ENCODE results near the gene CYP39A1.

Gene CYP39A1, protein sequence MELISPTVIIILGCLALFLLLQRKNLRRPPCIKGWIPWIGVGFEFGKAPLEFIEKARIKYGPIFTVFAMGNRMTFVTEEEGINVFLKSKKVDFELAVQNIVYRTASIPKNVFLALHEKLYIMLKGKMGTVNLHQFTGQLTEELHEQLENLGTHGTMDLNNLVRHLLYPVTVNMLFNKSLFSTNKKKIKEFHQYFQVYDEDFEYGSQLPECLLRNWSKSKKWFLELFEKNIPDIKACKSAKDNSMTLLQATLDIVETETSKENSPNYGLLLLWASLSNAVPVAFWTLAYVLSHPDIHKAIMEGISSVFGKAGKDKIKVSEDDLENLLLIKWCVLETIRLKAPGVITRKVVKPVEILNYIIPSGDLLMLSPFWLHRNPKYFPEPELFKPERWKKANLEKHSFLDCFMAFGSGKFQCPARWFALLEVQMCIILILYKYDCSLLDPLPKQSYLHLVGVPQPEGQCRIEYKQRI

DNA sequence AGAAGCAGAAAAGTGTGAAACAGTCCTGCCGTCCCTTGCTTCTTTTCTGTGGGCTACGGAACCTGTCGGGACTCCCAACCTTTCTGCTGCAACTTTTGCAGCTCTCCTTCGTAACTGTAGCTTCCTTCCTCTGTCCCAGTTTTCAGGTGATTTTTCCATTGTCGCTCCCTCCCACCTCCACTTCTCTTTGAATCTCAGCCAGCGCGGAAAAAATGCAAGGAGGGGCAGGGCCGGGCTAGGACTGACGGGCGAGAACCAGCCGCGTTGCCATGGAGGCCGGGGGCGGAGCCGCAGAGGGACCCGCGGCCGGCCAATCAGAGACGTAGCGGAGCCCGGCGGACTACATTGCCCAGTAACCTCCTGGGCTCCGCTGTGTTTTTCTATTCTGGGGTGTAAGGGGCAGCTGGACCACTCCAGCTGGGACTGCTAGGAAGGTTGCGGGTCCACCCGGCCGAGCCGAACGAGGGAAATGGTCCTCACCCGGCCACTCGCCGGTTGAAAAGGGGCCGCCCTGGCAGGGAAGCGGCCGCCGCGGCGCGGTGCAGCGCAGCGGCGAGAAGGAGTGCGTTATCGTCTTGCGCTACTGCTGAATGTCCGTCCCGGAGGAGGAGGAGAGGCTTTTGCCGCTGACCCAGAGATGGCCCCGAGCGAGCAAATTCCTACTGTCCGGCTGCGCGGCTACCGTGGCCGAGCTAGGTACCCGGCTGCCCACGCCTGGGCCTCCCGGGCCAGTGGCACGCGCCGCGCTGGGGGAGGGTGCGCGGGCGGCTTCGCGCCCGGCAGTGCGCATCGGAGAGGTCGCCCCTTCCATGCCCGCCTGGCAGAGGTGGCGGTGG lies at the start of gene CYP39A1, which contains the start of gene SLC25A27:
Gene CYP39A1, minus strand, starts transcription at position 216 of the 836 bp plus-strand sequence. CDS start 236 bp downstream, outside the sequence.
Gene SLC25A27, plus strand, starts transcription at position 373 of the 836 bp plus-strand sequence. Its CDS starts 218 bp downstream, at position 591.
- H3K4me1 ChIP-seq = peaks cover 6% of the 10 kb centered on the region; the same call in 1 of the 2 replicates
- H3K9me3 ChIP-seq = peaks cover 8% of the 10 kb centered on the region; the same call in 1 of the 2 replicates
- H3K27me3 ChIP-seq = peaks cover 20% of the 10 kb centered on the region
- H4K20me1 ChIP-seq = no peaks in the 10 kb centered on the region
- peak within 1 kb of the TSS; percentile 76 for H3K4me3 ChIP-seq
- peak within 1 kb of the TSS; percentile 82 for H3K4me2 ChIP-seq
- no peaks in the 10 kb centered on the region for H3K36me3 ChIP-seq
- no peak within 1 kb of the TSS for H3K27ac ChIP-seq
- peak within 1 kb of the TSS; percentile 34; the same call in 1 of the 2 replicates for H3K9ac ChIP-seq
- TF ChIP-seq Cebpa-rat (IDR thresholded peaks at IDR 0.05) = no peak

DNA sequence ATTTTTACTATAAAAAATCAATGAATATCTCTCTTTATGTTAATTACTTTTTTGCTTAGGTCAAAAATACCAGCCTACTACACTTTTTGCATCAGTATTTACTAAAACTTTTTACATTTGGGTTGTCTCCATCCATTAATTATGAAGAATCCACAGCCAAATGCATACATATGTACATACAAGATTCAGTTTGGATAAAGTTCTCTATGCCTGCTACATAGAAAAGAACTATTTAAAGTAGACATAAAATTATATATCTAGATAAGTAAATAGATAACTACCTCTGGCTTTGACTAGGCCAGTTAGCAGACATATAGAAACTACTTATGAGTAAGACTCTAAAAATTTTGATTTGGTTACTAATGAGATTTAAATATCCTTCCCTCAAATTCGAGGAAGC lies 47.4 kb upstream of the CYP39A1 start:
- no peaks in the 10 kb centered on the region for H3K36me3 ChIP-seq
- no peaks in the 10 kb centered on the region for H3K4me1 ChIP-seq
- TF ChIP-seq Cebpa-rat (IDR thresholded peaks at IDR 0.05) = no peak

DNA sequence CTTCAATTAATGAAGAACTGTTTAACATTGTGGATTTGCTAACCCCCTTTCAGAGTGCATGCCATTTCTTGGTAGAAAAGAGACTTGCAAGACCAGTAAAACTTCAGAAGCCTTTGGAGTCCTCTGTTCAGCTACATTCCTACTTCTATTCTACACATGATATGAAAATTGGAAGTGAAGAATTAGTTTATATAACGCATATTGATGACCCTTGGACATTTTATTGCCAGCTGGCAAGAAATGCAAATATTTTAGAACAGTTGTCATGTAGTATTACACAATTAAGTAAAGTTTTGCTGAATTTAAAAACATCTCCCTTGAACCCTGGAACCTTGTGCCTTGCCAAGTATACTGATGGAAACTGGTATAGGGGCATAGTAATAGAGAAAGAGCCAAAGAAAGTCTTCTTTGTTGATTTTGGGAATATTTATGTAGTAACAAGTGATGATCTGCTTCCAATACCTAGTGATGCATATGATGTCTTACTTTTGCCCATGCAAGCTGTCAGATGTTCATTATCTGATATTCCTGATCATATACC lies 38.4 kb upstream of the CYP39A1 start:
- no peak overlapping the region for H3K4me3 ChIP-seq
- no peaks in the 10 kb centered on the region for H3K36me3 ChIP-seq
- no peak for TF ChIP-seq Cebpa-rat (IDR thresholded peaks at IDR 0.05)
- no peak overlapping the region for H3K27ac ChIP-seq
- peaks cover 19% of the 10 kb centered on the region for H3K9me3 ChIP-seq
- H3K4me2 ChIP-seq = no peak overlapping the region
- H3K27me3 ChIP-seq = no peaks in the 10 kb centered on the region
- H3K9ac ChIP-seq = no peak overlapping the region
- no peaks in the 10 kb centered on the region for H4K20me1 ChIP-seq
- no peaks in the 10 kb centered on the region for H3K4me1 ChIP-seq

More for the DNA sequence above, 47.4 kb upstream of the CYP39A1 start:
- Histone ChIP-seq H3K4me3 (no peak overlapping the region), H3K4me2 (no peak overlapping the region), H3K27ac (no peak overlapping the region), H3K27me3 (no peaks in the 10 kb centered on the region), H3K9ac (no peak overlapping the region), H3K9me3 (no peaks in the 10 kb centered on the region), H4K20me1 (no peaks in the 10 kb centered on the region)

- no peak overlapping the region for H3K27ac ChIP-seq
- H3K9ac ChIP-seq = no peak overlapping the region
- TF ChIP-seq Cebpa-rat (IDR thresholded peaks at IDR 0.05) = no peak
- peaks cover 19% of the 10 kb centered on the region for H3K9me3 ChIP-seq
- no peaks in the 10 kb centered on the region for H3K36me3 ChIP-seq
- no peak overlapping the region for H3K4me3 ChIP-seq
- H3K4me1 ChIP-seq = no peaks in the 10 kb centered on the region
- no peak overlapping the region for H3K4me2 ChIP-seq
- H3K27me3 ChIP-seq = no peaks in the 10 kb centered on the region
- no peaks in the 10 kb centered on the region for H4K20me1 ChIP-seq
Observed at GRCh38 chr6:46690141-46690755, 37.6 kb upstream of the CYP39A1 start.

GRCh38 chr6:46689657-46690056 lies 37.0 kb upstream of the CYP39A1 start:
- no peaks in the 10 kb centered on the region for H4K20me1 ChIP-seq
- H3K27ac ChIP-seq = no peak overlapping the region
- no peak overlapping the region for H3K4me2 ChIP-seq
- no peaks in the 10 kb centered on the region for H3K4me1 ChIP-seq
- peaks cover 19% of the 10 kb centered on the region for H3K9me3 ChIP-seq
- H3K36me3 ChIP-seq = no peaks in the 10 kb centered on the region
- no peak overlapping the region for H3K4me3 ChIP-seq
- TF ChIP-seq Cebpa-rat (IDR thresholded peaks at IDR 0.05) = no peak
- H3K9ac ChIP-seq = no peak overlapping the region
- H3K27me3 ChIP-seq = no peaks in the 10 kb centered on the region

DNA sequence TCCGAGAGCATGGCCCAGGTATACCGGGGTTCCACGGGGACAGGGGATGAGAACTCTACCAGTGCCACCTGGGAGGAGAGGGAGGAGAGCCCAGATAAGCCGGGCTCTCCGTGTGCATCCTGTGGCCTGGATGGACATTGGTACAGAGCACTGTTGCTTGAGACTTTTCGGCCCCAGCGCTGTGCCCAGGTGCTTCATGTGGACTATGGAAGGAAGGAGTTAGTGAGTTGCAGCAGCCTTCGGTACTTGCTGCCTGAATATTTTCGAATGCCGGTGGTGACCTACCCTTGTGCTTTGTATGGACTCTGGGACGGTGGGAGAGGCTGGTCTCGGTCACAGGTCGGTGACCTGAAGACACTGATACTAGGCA lies 36.3 kb upstream of the CYP39A1 start:
- no peaks in the 10 kb centered on the region for H4K20me1 ChIP-seq
- H3K36me3 ChIP-seq = no peaks in the 10 kb centered on the region
- no peak overlapping the region for H3K4me3 ChIP-seq
- H3K27ac ChIP-seq = no peak overlapping the region
- peaks cover 19% of the 10 kb centered on the region for H3K9me3 ChIP-seq
- H3K4me1 ChIP-seq = no peaks in the 10 kb centered on the region
- H3K9ac ChIP-seq = no peak overlapping the region
- no peak overlapping the region for H3K4me2 ChIP-seq
- no peaks in the 10 kb centered on the region for H3K27me3 ChIP-seq
- no peak for TF ChIP-seq Cebpa-rat (IDR thresholded peaks at IDR 0.05)

GRCh38 chr6:46688117-46688965 lies 35.7 kb upstream of the CYP39A1 start:
- Histone ChIP-seq H3K27ac (no peak overlapping the region), H3K36me3 (no peaks in the 10 kb centered on the region), H3K9me3 (peaks cover 19% of the 10 kb centered on the region), H3K4me2 (no peak overlapping the region), H3K4me1 (no peaks in the 10 kb centered on the region), H3K9ac (no peak overlapping the region), H3K4me3 (no peak overlapping the region), H3K27me3 (no peaks in the 10 kb centered on the region), H4K20me1 (no peaks in the 10 kb centered on the region)
- no peak for TF ChIP-seq Cebpa-rat (IDR thresholded peaks at IDR 0.05)

- no peak for TF ChIP-seq Cebpa-rat (IDR thresholded peaks at IDR 0.05)
- Histone ChIP-seq H4K20me1 (no peaks in the 10 kb centered on the region), H3K27me3 (no peaks in the 10 kb centered on the region), H3K4me2 (no peak within 1 kb of the TSS), H3K4me3 (no peak within 1 kb of the TSS), H3K27ac (no peak within 1 kb of the TSS), H3K9ac (no peak within 1 kb of the TSS), H3K36me3 (no peaks in the 10 kb centered on the region), H3K9me3 (peaks cover 19% of the 10 kb centered on the region), H3K4me1 (no peaks in the 10 kb centered on the region)
Observed at GRCh38 chr6:46687619-46688097, 35.0 kb upstream of the CYP39A1 start, which contains the start of gene TDRD6. Gene TDRD6, plus strand, starts transcription at chr6:46687885. Its CDS starts 244 bp downstream, at chr6:46688129.
